HG03342 (cell line): ENCODE measurements around the gene IRF5.
"Not testable (repeated sequence)": the region's sequence is repeated elsewhere in the genome, so short reads cannot be mapped to it uniquely, and the experiment has no call there.

Experiments
- ATAC-seq: cut with Tn5 transposase; IDR thresholded peaks from one replicate; pipeline ENCODE4 v1.9.1; 2021; ENCODE audit warnings: mild to moderate bottlenecking, moderate library complexity; ENCODE audit not compliant: unreplicated experiment

IRF5 gene

DNA sequence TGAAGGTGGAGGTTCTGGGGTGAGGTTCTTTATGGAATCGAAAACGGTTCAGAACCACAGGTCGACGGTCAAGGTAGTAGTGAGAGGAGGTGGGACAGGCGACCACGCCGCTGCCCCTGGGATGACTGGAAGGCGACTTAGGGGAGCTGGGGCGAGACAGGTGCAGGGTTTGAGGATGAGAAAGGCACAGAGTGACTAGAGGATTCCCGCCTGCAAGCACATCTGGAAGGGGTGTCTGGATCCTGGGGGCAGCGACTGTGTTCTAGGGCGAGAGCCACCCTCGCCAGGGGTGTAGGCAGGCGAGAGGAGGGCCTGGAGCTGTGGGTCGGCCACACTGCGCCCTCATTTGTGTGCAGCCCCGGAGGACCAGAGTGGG lies 468 bp upstream of the IRF5 start:
- ATAC-seq: no peak

DNA sequence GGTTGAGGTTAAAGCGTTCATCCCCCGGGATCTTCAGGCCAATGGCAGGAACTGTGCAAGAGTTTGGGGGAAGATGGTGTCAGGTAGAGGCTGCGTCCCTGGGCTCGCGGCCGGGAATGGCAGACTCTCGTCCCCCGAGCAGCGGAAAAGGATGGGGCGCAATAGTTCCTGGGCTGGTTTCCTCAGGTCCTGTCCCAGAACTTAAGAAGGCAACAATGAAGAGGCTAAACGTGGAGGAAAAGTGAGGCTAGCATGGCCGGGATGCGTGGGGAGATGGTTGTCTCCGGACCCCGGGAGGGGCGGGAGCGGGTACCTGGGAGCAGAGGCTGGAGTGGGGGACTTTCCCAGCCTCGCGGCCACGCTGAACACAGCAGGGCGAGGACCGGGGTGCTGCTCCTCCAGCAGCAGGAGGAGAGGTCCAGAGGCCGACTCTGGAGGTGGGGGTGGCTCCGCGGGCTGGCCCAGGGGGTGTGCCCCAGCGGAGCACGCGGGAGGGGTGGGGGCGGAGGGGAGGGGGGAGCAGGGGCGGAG lies 882 bp downstream of the IRF5 start:
- ATAC-seq: no peak

DNA sequence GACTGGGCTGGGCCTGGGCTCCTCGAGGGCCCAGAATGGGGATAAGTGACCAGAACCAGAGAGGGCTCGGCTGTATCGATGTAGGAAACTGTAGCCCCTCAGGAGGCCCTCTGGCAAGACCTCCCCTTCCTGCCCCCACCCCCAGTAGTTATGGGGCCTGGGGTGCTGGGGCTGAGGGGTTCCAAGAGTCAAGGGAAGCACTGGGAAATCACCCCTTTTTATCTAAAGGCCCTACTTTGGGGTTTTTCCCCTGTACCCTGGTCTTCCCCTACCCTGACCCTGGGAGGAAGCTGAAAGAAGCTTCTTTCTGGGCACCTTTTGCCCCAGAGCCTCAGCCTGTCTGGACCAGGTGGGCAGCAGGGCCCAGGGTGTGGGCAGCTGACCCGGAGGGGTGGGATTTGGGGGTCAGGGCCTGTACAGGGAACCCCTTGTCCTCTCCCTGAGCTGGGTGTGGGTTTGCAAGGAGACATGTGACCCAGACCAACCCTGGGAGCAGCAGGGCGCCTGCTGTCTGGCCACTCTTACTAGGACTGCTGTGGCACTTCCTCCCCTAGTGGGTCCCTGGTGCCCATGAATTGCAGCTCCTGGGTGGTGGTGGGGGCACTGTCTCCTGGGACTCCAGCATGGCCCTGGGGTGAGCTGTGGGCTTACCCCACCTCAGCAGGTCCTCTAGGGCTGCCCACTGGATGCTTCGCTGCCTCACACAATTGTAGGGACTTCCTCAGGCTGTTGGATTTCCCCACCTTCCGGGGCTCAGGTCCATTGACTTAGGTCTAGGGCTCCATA lies 1.5 kb downstream of the IRF5 start:
- ATAC-seq: no peak

DNA sequence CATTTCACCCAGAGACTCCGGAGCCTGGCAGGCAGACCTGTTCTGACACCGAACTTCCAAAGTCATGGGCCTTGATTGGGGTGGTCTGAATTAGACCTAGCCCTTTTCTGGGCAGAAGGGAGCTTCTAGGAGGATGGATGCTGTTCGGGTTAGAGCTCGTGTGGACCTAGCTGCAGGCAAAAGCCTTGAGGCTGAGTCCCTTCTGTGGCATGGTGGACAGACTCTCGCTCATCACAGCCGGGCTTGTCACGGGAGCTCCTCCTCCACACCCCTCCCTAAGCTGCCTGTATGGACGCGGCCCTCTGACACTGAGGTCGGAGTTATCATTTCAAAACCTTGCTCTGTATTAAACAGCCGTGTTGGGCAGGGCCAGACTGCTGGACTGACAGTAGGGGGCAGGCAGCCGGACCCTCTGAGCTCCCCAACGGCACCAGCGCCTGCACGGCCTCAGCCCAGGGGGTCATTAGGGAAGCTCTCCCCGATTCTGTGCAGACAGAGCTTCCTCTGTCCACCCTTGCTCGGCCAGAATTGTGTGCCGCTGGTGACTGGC lies 2.2 kb downstream of the IRF5 start:
- peak; percentile 22 for ATAC-seq

DNA sequence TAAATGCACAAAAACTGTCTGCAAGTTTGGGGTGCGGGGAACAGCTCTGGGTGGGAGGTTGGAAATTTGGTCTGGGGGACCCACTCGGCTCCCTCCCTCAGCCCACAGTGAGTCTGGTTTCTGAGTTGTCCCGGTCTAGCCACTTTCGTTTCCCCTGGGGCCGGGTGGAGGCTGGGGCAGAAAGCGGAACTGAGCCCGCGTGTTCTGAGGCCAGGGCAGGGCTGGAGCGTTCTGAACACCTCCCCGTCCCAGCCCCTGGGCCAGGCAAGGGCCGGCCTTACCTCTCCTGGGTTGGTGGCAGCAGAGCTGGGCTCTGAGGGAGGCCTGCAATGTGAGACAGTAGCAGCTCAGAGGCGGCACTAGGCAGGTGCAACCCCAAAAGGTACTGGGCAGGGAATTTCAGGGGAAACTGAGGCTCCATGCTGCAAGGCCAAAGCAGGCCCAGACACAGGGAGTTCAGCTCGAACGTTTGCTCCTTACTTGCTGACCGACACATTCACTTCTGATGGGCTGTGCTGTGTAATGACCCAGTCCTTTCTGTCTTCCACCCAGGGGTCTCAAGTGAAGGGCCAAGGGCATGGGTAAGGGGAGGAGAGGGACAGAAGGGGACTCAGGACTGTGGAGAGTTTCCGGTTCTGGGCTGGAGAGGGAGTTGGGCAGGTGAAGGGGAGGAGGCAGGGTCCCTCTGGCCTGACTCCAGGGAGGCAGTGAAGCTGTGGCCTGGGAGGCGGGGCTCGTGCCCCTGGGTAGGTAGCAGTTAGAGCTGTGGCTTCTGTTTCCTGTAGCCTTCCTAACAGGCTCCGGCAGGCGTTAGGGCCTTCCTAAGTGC lies 3.0 kb downstream of the IRF5 start:
- peak; percentile 66 for ATAC-seq

DNA sequence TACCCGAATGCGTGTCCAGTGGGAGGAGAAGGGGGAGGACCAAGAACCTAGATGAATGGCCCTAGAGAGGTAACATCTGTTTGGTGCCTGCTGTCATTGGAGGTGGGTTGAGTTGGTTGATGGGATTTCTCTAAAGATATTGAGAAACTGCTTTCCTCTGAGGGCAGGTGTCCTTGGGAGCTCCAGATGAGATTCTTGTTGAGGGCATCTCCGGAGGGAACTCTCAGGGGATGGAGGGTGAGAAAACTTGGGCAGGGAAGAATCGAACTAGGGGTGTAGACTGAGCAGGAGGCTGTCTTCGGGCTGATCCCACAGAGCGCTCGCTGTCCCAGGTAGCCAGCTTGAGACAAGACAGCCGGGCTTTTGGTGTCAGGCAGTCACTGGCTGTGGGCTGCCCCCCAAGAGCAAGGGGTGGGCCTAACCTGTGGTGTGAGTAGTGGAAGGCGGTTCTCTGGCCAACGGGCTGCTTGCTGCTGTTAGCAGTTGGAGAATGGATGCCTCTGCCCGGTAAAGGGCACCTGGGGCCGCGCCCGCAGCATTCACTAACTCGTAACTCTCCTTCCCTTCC lies 3.7 kb downstream of the IRF5 start:
- no peak for ATAC-seq

DNA sequence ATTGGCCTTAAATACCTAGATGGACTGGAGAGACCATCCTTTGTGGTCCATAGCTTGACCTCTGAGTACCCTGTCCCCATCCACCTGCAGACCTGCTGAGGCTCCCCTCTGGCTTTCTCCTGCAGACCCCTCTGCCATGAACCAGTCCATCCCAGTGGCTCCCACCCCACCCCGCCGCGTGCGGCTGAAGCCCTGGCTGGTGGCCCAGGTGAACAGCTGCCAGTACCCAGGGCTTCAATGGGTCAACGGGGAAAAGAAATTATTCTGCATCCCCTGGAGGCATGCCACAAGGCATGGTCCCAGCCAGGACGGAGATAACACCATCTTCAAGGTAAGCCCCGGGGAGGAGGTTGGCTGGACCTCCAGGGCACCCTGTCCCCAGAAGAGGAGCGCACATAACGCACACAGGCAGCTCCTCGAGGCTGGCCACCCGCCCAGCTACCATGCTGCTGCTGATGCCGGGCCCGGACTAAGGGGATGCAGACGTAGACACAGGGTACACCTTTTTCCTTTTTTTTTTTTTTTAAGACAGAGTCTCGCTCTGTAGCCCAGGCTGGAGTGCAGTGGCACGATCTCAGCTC lies 4.3 kb downstream of the IRF5 start:
- no peak for ATAC-seq

DNA sequence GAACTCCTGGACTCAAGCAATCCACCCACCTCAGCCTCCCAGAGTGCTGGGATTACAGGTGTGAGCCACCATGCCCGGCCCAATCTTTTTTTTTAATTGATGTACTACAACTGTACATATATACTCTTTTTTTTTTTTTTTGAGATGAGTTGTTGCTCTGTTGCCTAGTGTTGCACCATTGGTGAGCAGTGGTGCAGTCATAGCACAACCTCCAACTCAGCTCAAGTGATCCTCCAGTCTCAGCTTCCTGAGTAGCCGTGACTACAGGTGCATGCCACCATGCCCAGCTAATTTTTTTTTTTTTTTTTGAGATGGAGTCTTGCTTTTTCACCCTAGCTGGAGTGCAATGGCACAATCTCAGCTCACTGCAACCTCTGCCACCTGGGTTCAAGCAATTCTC lies 5.5 kb downstream of the IRF5 start:
- not testable (repeated sequence) for ATAC-seq

DNA sequence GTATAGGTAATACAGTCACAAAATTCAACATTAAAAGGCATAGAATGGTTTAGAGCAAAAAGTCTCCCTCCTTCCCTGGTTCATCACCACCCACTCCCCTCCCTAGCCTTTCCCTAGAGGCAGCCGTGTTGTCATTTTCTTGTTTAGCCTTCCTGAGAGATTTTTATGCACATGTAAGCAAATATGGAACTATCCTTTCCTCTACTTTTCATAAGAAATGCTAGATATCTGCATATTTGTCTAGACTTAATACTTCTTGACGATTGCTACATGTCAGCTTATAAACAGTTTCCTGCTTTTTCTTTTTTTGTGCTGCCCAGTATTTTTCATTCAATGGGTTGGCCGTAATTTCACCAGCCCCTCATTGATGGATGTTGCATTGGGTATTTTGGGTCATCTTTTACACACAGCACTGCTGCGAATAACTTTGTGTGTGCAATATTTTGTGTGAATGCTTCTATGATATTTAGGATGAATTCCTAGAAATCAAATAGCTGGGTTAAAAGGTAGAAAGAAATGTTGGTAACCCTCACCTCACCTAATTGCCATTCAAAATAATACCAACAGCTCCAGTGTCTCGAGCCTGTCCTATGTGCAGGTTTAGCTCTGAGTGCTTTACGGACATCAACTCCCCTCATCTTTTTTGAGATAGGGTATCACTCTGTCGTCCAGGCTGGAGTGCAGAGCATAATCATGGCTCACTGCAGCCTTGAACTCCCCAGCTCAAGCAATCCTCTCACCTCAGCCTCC lies 6.9 kb downstream of the IRF5 start:
- no peak for ATAC-seq

DNA sequence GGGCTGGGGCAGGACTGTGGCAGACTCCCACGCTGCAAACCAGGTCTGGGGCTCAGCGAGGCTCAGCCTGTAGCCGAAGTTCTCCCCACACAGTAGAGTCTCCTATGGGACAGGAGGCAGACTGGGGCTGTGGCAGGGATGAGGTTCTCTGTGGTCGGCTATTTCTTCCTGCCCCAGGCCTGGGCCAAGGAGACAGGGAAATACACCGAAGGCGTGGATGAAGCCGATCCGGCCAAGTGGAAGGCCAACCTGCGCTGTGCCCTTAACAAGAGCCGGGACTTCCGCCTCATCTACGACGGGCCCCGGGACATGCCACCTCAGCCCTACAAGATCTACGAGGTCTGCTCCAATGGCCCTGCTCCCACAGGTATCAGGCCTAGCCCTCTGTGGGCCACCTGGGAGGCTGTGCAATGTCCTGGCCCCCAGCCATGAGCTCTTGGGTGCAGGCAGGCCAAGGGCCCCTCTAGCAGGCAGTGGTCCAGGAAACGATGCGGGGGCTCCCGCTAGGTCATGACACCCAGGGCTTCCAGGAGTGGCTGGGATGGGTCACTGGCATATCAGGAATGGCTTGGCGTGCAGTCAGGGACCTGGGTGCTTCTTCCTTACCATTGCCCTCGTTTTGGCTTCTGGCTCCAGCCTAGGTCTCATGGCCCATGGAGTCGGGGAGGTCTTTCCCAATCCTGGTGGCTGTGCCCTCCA lies 8.1 kb downstream of the IRF5 start:
- no peak for ATAC-seq

DNA sequence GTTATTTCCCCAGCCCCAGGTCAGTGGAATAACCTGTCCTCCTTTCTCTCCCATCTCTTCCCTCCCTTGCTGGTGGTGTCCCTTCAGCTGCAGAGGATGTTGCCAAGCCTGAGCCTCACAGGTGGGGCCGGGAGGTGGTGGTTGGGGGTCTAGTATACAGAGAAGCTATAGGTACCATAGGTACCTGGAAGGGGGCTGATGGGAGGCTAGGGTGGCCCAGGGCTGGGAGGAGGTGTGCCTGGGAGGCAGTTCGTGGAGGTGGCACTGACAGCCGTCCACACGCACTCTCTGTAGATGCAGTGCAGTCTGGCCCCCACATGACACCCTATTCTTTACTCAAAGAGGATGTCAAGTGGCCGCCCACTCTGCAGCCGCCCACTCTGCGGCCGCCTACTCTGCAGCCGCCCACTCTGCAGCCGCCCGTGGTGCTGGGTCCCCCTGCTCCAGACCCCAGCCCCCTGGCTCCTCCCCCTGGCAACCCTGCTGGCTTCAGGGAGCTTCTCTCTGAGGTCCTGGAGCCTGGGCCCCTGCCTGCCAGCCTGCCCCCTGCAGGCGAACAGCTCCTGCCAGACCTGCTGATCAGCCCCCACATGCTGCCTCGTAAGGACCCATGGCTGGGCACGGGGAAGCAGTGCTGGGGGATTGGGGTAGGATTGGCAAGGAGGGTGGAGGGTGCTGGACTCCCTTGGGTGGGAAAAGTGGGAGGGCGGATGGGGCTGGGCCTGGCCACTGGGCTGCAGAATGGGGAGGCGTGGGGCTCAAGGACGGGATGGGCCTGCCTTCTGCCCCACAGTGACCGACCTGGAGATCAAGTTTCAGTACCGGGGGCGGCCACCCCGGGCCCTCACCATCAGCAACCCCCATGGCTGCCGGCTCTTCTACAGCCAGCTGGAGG lies 9.5 kb downstream of the IRF5 start:
- ATAC-seq: no peak

DNA sequence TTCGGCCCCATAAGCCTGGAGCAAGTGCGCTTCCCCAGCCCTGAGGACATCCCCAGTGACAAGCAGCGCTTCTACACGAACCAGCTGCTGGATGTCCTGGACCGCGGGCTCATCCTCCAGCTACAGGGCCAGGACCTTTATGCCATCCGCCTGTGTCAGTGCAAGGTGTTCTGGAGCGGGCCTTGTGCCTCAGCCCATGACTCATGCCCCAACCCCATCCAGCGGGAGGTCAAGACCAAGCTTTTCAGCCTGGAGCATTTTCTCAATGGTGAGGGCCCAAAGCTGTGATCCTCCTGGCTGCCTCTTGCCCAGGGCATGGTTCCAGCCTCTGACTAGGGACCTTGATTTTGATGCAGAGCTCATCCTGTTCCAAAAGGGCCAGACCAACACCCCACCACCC lies 10.1 kb downstream of the IRF5 start:
- ATAC-seq: no peak

DNA sequence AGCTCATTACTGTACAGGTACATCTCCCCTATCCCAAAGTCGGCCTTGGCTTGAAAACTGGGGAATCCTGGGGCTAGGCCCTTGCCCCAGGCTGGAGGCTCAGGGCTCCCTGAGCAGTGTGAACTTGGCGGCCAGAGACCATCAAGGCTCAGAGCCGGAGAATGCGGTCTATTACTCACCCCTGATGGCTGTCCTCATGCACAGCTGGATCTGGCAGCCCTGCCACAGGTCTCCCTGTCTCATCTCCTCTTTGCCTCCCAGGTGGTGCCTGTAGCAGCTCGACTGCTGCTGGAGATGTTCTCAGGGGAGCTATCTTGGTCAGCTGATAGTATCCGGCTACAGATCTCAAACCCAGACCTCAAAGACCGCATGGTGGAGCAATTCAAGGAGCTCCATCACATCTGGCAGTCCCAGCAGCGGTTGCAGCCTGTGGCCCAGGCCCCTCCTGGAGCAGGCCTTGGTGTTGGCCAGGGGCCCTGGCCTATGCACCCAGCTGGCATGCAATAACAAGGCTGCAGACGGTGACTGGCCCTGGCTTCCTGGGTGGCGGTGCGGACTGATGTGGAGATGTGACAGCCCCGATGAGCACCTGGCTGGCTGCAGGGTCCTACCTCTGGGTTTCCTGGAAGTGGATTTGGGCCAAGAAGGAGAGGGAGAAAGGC lies 10.7 kb downstream of the IRF5 start:
- ATAC-seq: no peak

DNA sequence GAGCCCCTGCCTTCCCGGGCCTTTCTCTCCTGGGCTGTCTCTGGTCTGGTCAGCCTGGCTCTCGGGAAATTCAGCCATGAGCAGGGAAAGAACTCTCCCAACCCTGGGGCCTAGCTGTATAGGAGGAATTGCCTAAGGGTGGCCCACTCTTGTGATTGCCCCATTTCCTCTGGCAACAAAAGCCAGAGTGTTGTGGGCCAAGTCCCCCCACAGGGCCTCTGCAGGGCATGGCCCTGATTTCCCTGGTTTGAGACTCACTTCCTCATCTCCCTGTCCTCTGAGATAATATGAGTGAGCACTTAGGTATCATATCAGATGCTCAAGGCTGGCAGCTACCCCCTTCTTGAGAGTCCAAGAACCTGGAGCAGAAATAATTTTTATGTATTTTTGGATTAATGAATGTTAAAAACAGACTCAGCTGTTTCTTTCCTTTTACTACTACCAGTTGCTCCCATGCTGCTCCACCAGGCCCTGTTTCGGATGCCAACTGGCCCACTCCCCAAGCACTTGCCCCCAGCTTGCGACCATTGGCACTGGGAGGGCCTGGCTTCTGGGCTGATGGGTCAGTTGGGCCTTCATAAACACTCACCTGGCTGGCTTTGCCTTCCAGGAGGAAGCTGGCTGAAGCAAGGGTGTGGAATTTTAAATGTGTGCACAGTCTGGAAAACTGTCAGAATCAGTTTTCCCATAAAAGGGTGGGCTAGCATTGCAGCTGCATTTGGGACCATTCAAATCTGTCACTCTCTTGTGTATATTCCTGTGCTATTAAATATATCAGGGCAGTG lies 11.4 kb downstream of the IRF5 start:
- ATAC-seq: no peak

DNA sequence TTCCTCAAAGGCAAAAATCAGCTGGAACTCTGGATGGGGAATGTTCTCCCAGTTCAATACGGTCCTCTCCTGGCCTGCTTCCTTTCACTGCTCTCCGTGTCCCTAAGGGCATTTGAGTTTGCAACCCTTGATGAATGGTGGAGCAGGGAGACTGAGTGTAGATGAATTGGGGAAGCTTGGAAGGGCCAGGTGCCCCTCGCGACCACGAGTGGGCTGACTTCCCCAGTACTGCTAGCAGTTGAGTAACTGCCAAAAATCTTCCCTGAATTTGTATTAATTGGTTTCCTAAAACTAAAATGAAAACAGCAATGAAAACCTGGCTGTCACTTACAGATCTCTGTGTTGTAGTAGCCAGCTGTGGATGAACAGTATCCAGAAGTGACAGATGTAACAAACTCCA lies 13.6 kb downstream of the IRF5 start:
- no peak for ATAC-seq

DNA sequence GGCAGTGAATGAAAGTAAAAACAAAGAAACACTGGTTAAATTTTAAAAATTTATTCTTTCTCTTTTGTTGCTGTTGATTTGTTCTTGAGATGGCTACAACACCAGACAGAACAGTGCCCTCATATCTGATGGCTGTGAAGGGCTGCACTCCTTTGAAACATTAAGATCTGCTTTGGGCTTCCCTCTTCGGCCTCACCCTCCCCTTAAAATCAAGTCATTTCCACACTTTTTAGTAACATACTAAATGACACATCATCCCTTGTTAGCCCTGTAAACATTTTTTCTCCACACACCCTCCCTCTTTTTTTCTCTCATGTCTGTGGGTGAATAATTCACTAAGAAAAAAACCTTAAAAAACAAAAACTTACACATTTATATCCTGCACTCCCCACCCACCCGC lies 16.4 kb downstream of the IRF5 start:
- no peak for ATAC-seq
